ENCODE data around the gene THEM4. TPM values are rescaled to one million over a fixed set of nuclear protein-coding genes. Genes with fewer than 3 reads are reported as not detected.

Gene THEM4
- total RNA-seq, 2 donors from 2014 or later = 20.4 to 27.4 TPM

DNA sequence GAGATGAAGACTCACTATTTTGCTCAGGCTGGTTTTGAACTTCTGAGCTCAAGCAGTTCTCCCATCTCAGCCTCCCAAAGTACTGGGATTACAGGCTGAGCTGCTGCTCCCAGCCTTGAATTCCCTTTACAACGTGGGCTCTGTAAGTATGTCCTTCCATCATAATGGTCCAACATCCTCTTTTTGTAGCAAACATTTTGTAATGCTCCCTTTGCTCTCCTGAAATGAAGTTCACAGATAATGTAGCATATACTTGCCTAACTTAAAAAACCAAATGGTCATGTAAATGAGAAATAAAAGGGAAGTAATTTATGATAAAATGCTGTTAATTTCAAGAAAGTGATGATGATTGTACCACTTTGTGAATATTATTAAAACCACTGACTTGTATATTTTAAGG, 30.5 kb upstream of the THEM4 start:
- no peak for ATAC-seq
- DNase-seq (ENCODE audit: low spot score in 2 of 2) = no peak
- no peak overlapping the region for H3K27ac Mint-ChIP-seq
- H3K36me3 Mint-ChIP-seq = no peaks in the 10 kb centered on the region
- H3K9me3 Mint-ChIP-seq = no peaks in the 10 kb centered on the region

GRCh38 chr1:151939141-151939540, 29.8 kb upstream of the THEM4 start:
- Mint-ChIP-seq H3K36me3 (no peaks in the 10 kb centered on the region), H3K27ac (no peak overlapping the region), H3K9me3 (no peaks in the 10 kb centered on the region)
- ATAC-seq = no peak
- no peak for DNase-seq (ENCODE audit: low spot score in 2 of 2)

DNA sequence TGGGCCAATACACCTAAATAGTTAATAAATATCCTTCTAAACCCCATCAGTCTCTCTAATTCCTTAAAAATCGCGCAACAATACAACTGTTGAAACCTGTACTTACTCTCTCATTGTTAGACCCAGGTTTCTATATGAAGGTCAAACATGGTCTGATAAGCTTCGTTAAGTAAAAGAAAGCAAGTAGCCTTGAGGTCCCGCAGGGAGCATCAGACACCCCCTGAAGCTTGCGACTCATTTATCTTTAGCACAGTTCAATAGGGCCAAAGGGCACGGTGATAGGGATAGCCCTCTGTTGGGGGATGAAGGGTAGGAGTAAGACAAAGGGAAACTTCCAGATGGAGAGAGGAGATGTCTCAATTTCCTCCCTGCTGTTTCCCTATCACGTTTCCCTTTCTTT, 27.3 kb upstream of the THEM4 start:
- DNase-seq (ENCODE audit: low spot score in 2 of 2) (no peak), ATAC-seq (no peak)
- Mint-ChIP-seq H3K9me3 (no peaks in the 10 kb centered on the region), H3K36me3 (no peaks in the 10 kb centered on the region), H3K27ac (no peak overlapping the region)

DNA sequence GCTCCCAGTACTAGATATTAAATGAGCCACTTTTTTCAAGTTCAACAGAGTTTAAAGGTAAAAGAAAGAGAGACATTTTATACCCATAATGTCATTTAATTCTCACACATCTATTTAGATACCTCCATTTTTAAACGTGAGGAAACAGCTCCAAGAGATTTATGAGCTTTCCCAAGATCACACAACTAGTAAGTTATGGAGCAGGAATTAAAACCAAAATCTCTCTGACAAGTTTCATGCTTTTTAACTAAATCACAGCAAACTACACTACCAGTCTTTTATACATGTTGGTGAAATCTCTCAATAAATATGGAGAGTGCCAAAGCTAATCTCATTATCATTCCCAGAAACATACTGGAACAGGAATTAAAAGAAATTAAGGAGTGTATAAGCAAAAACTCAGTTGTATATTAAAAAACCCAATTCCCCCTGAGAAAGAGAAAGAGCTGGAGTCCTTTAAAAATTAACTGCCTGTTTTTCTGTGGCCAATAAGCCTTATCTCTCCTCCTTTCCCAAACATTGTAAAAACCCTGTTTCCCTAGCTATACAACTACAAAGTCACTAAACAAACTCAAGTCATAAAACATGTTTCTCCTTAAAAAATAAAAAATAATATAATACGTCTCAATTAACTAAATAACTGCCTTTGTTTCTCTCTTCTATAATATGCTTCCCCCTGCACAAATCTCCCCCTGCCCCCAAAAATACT, 26.7 kb upstream of the THEM4 start:
- ATAC-seq = no peak
- Mint-ChIP-seq H3K27ac (no peak overlapping the region), H3K36me3 (no peaks in the 10 kb centered on the region), H3K9me3 (no peaks in the 10 kb centered on the region)
- DNase-seq (ENCODE audit: low spot score in 2 of 2) = no peak

DNA sequence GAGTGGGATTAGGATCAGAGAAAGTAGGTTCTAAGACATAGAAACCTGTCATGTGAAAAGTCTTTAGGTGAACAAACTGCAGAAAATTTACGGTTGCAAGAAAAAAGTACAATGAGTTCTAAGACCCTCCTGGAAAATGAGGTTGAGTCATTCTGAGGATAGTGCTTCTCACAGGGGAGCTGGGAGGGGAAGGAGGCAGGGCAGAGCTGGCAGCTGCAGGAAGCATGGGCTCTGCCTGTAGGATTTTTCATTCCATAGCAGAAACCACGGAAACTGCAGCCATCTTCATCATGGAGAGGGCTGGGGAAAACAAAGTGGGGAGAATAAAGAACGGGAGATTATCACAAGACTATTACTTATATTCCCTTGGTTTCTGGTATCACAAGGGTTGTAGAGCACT, 25.8 kb upstream of the THEM4 start:
- no peak overlapping the region for H3K27ac Mint-ChIP-seq
- DNase-seq (ENCODE audit: low spot score in 2 of 2) (no peak), ATAC-seq (no peak)
- no peaks in the 10 kb centered on the region for H3K36me3 Mint-ChIP-seq
- no peaks in the 10 kb centered on the region for H3K9me3 Mint-ChIP-seq

DNA sequence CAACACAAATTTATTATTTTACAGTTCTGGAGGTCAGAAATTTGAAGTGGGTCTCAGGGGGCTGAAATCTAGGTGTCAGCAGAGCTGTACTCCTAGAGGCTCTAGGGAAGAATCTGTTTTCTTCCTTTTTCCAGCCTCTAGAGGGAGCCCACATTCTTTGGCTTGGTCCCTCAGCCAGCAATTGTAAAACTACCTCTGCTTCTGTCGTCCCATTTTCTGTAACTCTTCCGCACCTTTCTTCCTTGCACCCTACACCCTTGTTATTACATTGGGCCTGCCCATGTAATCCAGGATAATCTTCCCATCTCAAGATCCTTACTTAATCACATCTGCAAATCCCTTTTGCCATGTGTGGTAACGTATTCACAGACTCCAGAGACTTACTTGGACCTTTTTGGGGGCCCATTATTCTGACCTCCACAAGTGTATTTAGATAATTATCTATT, 24.8 kb upstream of the THEM4 start:
- no peak overlapping the region for H3K27ac Mint-ChIP-seq
- H3K9me3 Mint-ChIP-seq = no peaks in the 10 kb centered on the region
- DNase-seq (ENCODE audit: low spot score in 2 of 2) = peak in 1 of 2 donors; percentile 54
- peak; percentile 87 to 89 for ATAC-seq
- no peaks in the 10 kb centered on the region for H3K36me3 Mint-ChIP-seq

DNA sequence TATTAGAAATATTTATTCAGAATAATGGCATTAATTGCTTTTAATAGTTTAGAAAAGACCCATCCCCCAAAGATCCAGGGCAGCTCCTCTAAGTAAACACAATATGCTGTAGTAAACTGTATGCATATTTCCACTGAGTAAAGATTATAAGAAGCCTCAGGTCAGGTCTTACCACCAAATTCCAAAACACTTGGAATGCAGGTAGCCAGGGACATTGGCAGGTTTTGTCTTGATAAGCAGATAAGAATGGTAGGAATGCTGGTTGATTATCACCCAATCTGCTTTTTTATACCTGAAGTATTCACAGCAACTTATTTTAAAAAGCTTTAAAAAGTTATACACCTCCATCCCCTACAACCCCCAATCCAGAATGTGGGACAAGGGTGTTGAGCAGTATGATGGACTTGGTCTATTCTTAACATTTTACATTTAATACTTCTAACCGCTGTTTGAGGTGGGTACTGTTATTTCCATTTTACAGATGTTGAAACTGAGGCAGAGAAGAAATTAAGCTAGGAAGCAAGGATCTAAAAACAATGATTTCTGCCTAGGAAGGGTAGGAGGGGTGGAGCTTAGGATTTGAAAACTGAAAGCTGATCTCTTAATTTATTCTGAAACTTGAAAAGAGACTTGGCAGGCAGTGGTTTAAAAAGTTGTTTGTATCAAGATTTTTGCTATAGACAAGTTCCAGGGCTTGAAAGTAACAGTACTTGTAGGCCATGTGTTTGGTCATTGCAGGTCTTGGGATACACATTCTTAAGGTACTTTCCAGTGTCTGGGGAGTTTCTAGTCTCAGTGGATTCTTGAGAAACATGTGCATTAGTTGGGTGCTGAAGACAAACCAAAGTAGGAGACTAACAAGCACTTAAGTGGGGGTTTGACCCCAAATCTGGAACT, 15.6 kb upstream of the THEM4 start:
- H3K9me3 Mint-ChIP-seq = no peaks in the 10 kb centered on the region
- H3K36me3 Mint-ChIP-seq = no peaks in the 10 kb centered on the region
- ATAC-seq = peak; percentile 38 to 64
- DNase-seq (ENCODE audit: low spot score in 2 of 2) = no peak
- H3K27ac Mint-ChIP-seq = peak overlapping the region; percentile 62 to 82

- H3K27ac Mint-ChIP-seq = no peak overlapping the region
- H3K36me3 Mint-ChIP-seq = no peaks in the 10 kb centered on the region
- ATAC-seq (no peak), DNase-seq (ENCODE audit: low spot score in 2 of 2) (no peak)
- no peaks in the 10 kb centered on the region for H3K9me3 Mint-ChIP-seq
These were observed 14.1 kb upstream of the THEM4 start for GRCh38 chr1:151923422-151923821.

DNA sequence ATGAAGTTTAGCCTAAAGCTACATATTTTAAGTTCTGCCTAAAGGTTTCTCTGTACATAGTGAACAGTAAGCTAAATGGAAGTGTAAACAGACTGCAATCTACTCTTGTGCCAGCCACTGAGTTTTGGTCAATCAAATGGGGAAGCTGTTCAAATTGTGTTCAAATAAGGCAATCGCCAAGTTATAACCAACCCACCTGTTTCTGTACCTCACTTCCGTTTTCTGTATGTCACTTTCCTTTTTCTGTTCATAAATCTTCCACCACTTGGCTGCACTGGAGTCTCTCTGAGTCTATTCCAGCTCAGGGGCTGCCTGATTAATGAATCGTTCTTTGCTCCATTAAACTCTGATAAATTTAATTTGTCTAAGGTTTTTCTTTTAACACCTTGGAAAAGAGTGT, 10.8 kb upstream of the THEM4 start:
- H3K27ac Mint-ChIP-seq = no peak overlapping the region
- ATAC-seq (no peak), DNase-seq (ENCODE audit: low spot score in 2 of 2) (no peak)
- H3K9me3 Mint-ChIP-seq = no peaks in the 10 kb centered on the region
- no peaks in the 10 kb centered on the region for H3K36me3 Mint-ChIP-seq

DNA sequence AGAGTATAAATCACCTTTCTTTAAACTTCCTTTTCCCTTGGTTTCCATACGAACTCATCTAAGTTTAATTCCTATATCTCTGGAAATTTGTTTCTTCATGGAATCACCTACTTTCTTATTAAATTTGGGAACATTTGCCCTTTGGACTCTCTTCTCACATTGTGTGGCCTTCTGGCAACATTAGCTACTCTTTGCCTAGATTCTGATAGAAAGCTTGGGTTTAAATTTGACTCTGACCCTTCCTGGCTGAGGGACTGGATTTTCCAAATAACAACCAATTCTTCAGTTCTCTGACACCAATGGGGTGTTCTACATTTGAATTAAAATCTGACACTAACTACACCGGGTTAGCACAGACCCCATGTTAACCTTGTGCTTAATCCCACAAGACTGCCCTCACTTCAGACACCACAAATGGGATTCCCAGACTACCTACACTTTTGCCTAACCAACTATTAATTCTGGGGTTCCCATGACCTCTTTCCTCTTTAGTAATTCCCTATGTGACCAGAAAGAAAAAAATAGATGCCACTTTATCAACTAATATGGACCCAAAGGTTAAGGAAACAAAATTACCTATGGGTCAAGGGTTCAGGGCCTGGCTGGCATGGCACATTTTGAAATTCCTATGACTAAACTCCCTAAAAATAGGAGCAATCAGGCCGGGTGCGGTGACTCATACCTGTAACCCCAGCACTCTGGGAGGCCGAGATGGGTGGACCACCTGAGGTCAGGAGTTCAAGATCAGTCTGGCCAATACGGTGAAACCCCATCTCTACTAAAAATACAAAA, 9.7 kb upstream of the THEM4 start:
- H3K9me3 Mint-ChIP-seq = no peaks in the 10 kb centered on the region
- no peak for ATAC-seq
- H3K36me3 Mint-ChIP-seq = no peaks in the 10 kb centered on the region
- no peak overlapping the region for H3K27ac Mint-ChIP-seq
- DNase-seq (ENCODE audit: low spot score in 2 of 2) = no peak

GRCh38 chr1:151918156-151918555, 8.8 kb upstream of the THEM4 start:
- no peak for DNase-seq (ENCODE audit: low spot score in 2 of 2)
- no peak for ATAC-seq

GRCh38 chr1:151916726-151917370, 7.5 kb upstream of the THEM4 start:
- H3K9me3 Mint-ChIP-seq = no peaks in the 10 kb centered on the region
- H3K36me3 Mint-ChIP-seq = no peaks in the 10 kb centered on the region
- DNase-seq (ENCODE audit: low spot score in 2 of 2) (no peak), ATAC-seq (no peak)
- H3K27ac Mint-ChIP-seq = no peak overlapping the region

More at GRCh38 chr1:151918156-151918555, 8.8 kb upstream of the THEM4 start:
- no peaks in the 10 kb centered on the region for H3K9me3 Mint-ChIP-seq
- H3K36me3 Mint-ChIP-seq = no peaks in the 10 kb centered on the region
- H3K27ac Mint-ChIP-seq = no peak overlapping the region

- H3K36me3 Mint-ChIP-seq = no peaks in the 10 kb centered on the region
- ATAC-seq (no peak), DNase-seq (ENCODE audit: low spot score in 2 of 2) (no peak)
- H3K9me3 Mint-ChIP-seq = no peaks in the 10 kb centered on the region
- no peak overlapping the region for H3K27ac Mint-ChIP-seq
These were observed 5.9 kb upstream of the THEM4 start for GRCh38 chr1:151915061-151915686.

DNA sequence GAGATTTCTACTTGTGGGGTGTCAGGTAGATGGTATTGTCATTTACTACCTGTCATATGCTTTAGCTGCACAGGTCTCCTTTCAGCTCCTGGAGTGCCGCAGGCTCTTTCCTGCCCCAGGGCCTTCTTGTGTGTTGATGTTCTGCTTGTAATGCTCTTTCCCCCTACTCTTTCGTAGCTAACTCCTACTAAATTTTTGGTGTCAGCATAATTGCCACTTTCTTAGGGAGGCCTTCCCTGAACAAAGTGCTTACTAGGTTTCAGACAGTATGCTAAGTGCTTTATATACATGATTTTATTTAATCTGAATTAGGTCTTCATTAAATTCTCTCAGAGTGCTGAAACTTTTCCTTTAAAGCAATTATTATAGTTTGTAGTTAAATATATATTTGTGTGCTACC, 4.8 kb upstream of the THEM4 start:
- no peak overlapping the region for H3K27ac Mint-ChIP-seq
- ATAC-seq = no peak
- no peaks in the 10 kb centered on the region for H3K9me3 Mint-ChIP-seq
- no peaks in the 10 kb centered on the region for H3K36me3 Mint-ChIP-seq
- DNase-seq (ENCODE audit: low spot score in 2 of 2) = no peak

DNA sequence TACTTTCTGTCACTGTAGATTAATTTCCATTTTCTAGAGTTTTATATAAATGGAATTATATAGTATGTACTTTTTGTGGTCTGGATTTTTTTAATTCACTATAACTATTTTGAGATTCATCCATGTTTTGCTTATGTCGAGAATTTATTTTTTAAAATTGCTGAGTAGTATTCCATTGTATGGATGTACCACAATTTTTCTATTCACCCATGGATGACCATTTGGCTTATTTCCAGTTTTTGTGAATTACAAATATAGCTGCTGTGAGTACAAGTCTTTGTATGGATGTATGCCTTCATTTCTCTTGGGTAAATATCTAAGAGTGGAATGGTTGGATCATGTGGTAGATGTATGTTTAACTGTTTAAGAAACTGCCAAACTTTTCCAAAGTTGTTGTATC, 3.7 kb upstream of the THEM4 start:
- Mint-ChIP-seq H3K36me3 (peaks cover 11% of the 10 kb centered on the region in 2 donors), H3K27ac (no peak overlapping the region), H3K9me3 (peaks cover 0 to 3% of the 10 kb centered on the region in 2 donors)
- DNase-seq (ENCODE audit: low spot score in 2 of 2) = no peak
- ATAC-seq = no peak

- Mint-ChIP-seq H3K9me3 (peaks cover 15 to 32% of the 10 kb centered on the region in 2 donors), H3K36me3 (peaks cover 39 to 52% of the 10 kb centered on the region in 2 donors), H3K27ac (peak overlapping the region; percentile 83 to 91)
- DNase-seq (ENCODE audit: low spot score in 2 of 2) (no peak), ATAC-seq (no peak)
These were observed 1.1 kb downstream of the THEM4 start for GRCh38 chr1:151908228-151908691.

Measured in activated naive CD4-positive, alpha-beta T cell treated with anti-CD3 and anti-CD28 coated beads, Interleukin-2, amount 50 U/mL, for 72 hours (primary cell).